SU-DHL-6 (cell line): ENCODE results near the gene NCOA3.

ENCODE experiments used
- EZH2phosphoT487 ChIP-seq: fragments of 200-600 bp; sonication (generic), shearing (Covaris generic); conservative IDR thresholded peaks from 2 replicates; pipeline ENCODE4 v1.6.1; 2018; ENCODE audit warnings: mild to moderate bottlenecking, antibody characterized with exemption, low read length, moderate library complexity, mixed read lengths
- TF ChIP-seq, protein P1 (sequence below): fragments of 200-600 bp; sonication (generic); IDR thresholded peaks from one replicate; pipeline ENCODE4 v1.5.1; 2017; ENCODE audit warnings: antibody characterized with exemption, mild to moderate bottlenecking, low read length, moderate library complexity; ENCODE audit not compliant: insufficient read depth, poor library complexity, severe bottlenecking

DNA sequence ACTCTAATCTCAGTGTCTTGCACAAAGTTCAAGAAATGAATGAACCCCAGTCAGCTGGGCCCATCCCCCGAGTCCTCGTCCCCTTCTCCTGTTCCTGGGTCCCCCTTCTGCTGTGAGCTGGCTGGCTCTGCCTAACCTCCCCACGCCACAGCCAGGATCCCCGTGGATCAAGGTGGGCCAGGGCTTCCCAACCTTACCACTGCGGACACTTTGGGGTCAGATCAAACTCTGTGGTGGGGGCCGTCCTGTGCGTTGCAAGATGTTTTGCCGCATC, 167.4 kb downstream of the NCOA3 start:
- TF ChIP-seq, protein P1, sequence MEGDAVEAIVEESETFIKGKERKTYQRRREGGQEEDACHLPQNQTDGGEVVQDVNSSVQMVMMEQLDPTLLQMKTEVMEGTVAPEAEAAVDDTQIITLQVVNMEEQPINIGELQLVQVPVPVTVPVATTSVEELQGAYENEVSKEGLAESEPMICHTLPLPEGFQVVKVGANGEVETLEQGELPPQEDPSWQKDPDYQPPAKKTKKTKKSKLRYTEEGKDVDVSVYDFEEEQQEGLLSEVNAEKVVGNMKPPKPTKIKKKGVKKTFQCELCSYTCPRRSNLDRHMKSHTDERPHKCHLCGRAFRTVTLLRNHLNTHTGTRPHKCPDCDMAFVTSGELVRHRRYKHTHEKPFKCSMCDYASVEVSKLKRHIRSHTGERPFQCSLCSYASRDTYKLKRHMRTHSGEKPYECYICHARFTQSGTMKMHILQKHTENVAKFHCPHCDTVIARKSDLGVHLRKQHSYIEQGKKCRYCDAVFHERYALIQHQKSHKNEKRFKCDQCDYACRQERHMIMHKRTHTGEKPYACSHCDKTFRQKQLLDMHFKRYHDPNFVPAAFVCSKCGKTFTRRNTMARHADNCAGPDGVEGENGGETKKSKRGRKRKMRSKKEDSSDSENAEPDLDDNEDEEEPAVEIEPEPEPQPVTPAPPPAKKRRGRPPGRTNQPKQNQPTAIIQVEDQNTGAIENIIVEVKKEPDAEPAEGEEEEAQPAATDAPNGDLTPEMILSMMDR, result no peak
- TF ChIP-seq EZH2phosphoT487, result no peak
